SK-N-SH treated with all-trans-retinoic acid at 6 μM for 48 hours (cell line): ENCODE measurements around the gene FAM89A.

Experiments used
- ARNTL ChIP-seq: fragments of 450-650 bp; formaldehyde crosslinking; IDR thresholded peaks from 2 replicates; pipeline ENCODE4 v1.5.0; 2020; ENCODE audit warnings: low read depth, mild to moderate bottlenecking, moderate library complexity, borderline replicate concordance
- BACH2 ChIP-seq: fragments of 250-450 bp; sonication (Bioruptor Pico); IDR thresholded peaks from 2 replicates; pipeline ENCODE4 v1.9.0; 2021; ENCODE audit warnings: mild to moderate bottlenecking, borderline replicate concordance
- CSDC2 ChIP-seq: fragments of 250-450 bp; sonication (Bioruptor Pico); IDR thresholded peaks from 2 replicates; pipeline ENCODE4 v1.5.0; 2020; ENCODE audit warnings: mild to moderate bottlenecking, moderate library complexity
- ISL1 ChIP-seq: fragments of 250-450 bp; sonication (Bioruptor Pico); IDR thresholded peaks from 2 replicates; pipeline ENCODE4 v2.1.2; 2022; ENCODE audit warnings: mild to moderate bottlenecking, moderate library complexity
- RARB ChIP-seq: fragments of 250-450 bp; sonication (Bioruptor Pico); IDR thresholded peaks from 2 replicates; pipeline ENCODE4 v1.8.0; 2021; ENCODE audit warnings: mild to moderate bottlenecking, moderate library complexity
- SNAI2 ChIP-seq: fragments of 250-450 bp; sonication (Bioruptor Pico); IDR thresholded peaks from 2 replicates; pipeline ENCODE4 v1.5.0; 2020; ENCODE audit warnings: mild to moderate bottlenecking, moderate library complexity
- ZFP3 ChIP-seq: fragments of 250-450 bp; sonication (Bioruptor Pico); IDR thresholded peaks from 2 replicates; pipeline ENCODE4 v1.5.0; 2020; ENCODE audit warnings: mild to moderate bottlenecking, moderate library complexity
- ZFP30 ChIP-seq: fragments of 450-650 bp; formaldehyde crosslinking; IDR thresholded peaks from 2 replicates; pipeline ENCODE4 v1.5.0; 2022; ENCODE audit warnings: mild to moderate bottlenecking, moderate library complexity
- TF ChIP-seq, protein P1 (sequence below): fragments of 250-450 bp; sonication (Bioruptor Pico); IDR thresholded peaks from 2 replicates; pipeline ENCODE4 v1.5.0; 2020; ENCODE audit warnings: mild to moderate bottlenecking, moderate library complexity

DNA sequence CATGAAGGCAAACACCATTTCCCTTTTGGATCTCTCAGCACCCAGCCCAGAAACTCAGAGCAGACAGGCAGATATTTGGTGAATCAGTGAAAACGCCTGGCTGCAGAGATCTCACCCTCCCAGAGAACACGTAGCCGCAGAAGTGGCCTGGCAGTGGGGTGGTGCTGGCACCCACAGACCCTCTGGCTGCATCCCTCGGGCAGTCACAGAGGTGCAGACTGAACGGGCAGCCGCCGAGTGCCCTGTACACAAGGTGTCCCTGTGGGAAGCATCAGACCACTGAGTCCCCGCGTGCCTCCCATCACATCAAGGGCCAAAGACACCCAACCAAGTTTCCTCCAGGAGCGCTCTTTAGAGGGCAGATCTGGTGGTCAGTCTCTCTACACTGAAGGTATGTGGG is 12.1 kb downstream of the FAM89A start:
- TF ChIP-seq CSDC2 (CRISPR knock-in tag) (no peak), RARB (CRISPR knock-in tag) (no peak), ZFP30 (CRISPR knock-in tag) (no peak), SNAI2 (CRISPR knock-in tag) (no peak), BACH2 (no peak), ARNTL (CRISPR knock-in tag) (no peak), ZFP3 (CRISPR knock-in tag) (no peak), ISL1 (CRISPR knock-in tag) (no peak)
- TF ChIP-seq, protein P1, sequence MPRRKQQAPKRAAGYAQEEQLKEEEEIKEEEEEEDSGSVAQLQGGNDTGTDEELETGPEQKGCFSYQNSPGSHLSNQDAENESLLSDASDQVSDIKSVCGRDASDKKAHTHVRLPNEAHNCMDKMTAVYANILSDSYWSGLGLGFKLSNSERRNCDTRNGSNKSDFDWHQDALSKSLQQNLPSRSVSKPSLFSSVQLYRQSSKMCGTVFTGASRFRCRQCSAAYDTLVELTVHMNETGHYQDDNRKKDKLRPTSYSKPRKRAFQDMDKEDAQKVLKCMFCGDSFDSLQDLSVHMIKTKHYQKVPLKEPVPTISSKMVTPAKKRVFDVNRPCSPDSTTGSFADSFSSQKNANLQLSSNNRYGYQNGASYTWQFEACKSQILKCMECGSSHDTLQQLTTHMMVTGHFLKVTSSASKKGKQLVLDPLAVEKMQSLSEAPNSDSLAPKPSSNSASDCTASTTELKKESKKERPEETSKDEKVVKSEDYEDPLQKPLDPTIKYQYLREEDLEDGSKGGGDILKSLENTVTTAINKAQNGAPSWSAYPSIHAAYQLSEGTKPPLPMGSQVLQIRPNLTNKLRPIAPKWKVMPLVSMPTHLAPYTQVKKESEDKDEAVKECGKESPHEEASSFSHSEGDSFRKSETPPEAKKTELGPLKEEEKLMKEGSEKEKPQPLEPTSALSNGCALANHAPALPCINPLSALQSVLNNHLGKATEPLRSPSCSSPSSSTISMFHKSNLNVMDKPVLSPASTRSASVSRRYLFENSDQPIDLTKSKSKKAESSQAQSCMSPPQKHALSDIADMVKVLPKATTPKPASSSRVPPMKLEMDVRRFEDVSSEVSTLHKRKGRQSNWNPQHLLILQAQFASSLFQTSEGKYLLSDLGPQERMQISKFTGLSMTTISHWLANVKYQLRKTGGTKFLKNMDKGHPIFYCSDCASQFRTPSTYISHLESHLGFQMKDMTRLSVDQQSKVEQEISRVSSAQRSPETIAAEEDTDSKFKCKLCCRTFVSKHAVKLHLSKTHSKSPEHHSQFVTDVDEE = no peak
